ENCODE measurements around the gene ATP1A2.

- no peak for TF ChIP-seq CTCF (IDR thresholded peaks at IDR 0.05; ENCODE audit: extremely low read depth in 1 of 2, insufficient read depth in 1 of 2, low read depth in 1 of 2, low read length in 2 of 2)
- TF ChIP-seq EZH2 (IDR thresholded peaks at IDR 0.05; ENCODE audit: borderline replicate concordance, low read depth, low read length, severe bottlenecking) = no peak
- TF ChIP-seq POLR2A (IDR thresholded peaks at IDR 0.05; ENCODE audit: low read depth, low read length) = no peak
- no peak for TF ChIP-seq JUN (IDR thresholded peaks at IDR 0.05; ENCODE audit: borderline replicate concordance, insufficient read depth, insufficient read length, low read depth)
- TF ChIP-seq POLR2AphosphoS5 (IDR thresholded peaks at IDR 0.05; ENCODE audit: insufficient read depth, low read depth, low read length) = no peak
Observed at GRCh38 chr1:160129046-160129445, 13.5 kb downstream of the ATP1A2 start.

Data from endothelial cell of umbilical vein (primary cell).